GM21367 (cell line): Measurements from ENCODE around the gene RGS9BP.
"Not testable (repeated sequence)": the region's sequence is repeated elsewhere in the genome, so short reads cannot be mapped to it uniquely, and the experiment has no call there.

ENCODE experiments used
- ATAC-seq: cut with Tn5 transposase; IDR thresholded peaks from one replicate; pipeline ENCODE4 v1.9.1; 2021; ENCODE audit not compliant: unreplicated experiment

RGS9BP gene, protein sequence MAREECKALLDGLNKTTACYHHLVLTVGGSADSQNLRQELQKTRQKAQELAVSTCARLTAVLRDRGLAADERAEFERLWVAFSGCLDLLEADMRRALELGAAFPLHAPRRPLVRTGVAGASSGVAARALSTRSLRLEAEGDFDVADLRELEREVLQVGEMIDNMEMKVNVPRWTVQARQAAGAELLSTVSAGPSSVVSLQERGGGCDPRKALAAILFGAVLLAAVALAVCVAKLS

DNA sequence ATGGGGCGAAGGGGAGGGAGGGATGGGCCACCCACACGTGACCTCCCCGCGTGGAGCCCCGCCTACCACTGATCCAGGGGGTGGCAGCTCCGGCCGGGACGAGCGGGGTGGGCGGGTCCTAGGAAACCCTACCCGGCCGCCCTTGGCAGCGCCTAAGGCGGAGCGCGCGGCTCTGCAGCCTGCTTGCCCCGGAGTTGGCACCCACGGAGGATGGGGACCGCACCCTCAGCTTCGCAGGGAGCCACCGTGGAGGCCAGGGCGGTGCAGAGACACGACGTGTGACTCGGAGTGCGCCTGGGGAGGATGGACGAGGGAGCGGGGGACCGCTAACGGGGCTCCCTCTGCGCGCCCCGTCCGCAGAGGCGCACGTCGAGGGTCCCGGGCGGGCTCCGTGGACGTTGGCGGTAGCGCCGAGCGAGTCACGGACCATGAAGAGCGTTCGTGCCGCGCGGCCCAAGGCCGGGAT is at the start of gene RGS9BP:
Gene RGS9BP (plus strand): TSS at position 129 of the 466 bp plus-strand sequence. CDS start 416 bp downstream, outside the sequence.
- no peak for ATAC-seq

DNA sequence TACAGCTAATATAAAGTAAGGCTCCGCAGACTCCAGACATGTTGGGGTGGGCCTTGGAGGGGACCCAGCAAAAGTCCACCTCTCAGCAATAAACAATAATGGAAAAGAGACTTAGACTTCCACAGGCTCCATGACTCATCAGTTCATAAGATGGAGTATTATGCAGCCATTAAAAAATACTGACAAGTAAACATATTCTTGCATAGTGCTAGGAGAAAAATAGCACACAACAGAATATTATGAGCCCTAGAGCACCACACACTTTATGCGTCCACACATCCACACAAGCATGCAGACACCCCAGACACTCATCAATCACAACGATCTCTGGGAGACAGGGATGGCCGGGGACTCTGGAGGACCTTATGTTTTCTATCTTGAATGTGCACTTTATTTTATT is 48.7 kb upstream of the RGS9BP start:
- no peak for ATAC-seq

DNA sequence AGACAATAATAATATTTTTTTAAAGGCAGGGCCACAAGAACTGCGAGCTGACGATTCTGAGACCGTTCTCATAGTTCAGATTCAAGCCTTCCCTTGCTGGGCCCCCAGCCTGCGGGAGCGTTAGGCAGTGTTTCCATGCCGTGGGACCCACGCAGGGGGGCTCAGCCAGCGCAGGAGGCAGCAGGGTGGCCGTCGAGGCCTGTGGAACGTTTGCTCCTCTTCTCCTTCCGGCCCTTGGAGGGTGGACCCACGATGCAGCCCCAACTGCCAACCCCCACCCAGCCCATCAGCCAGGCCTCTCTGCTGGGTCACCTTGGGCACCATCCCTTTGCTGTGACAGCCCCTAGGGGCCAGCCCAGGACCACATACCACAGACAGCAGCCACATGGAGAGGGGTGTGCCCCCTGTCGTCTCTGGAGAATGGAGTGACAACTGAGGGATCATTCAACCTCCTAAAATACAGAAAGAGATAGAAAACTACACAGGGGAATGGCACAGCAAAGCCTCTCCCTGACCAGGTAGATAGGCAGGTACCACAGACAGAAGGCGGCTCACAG is 47.9 kb upstream of the RGS9BP start:
- ATAC-seq = no peak

DNA sequence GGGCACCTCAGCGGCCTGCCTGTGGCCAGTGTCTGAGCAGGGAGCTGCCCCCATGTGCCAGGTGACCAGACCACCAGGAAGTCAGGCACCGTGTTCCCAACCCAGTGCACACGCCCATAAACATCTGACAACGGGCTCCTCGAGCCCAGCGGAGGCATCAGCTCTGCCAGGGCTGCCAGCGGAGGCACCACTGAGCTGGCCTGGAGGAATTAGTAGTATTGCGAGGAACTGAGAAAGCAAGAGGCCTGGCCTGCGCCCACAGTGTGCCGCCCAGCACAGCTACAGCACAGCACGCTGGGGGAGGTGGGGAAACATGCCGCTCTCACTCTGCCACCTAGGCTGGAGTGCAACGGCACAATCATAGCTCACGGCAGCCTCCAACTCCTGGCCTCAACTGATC is 45.3 kb upstream of the RGS9BP start:
- ATAC-seq = no peak

DNA sequence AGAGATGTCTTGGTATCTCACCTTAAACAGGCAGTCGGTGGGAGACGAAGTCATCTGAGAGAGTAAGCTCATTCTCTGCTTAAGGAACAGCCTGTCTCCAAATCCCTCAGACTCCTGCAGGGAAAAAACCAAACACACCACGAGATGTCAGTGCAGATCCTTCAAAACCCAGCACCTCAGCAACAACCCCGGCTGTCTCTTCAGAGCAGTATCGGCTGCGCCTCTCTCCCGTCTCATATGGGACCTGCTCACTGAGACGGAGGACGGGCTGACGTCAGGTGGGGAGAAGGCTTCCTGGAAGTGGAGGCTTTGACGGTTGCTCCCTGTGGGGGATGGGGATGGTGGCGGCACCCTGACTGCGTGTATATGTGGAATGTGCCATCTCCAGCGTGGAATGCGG is 44.3 kb upstream of the RGS9BP start:
- no peak for ATAC-seq

DNA sequence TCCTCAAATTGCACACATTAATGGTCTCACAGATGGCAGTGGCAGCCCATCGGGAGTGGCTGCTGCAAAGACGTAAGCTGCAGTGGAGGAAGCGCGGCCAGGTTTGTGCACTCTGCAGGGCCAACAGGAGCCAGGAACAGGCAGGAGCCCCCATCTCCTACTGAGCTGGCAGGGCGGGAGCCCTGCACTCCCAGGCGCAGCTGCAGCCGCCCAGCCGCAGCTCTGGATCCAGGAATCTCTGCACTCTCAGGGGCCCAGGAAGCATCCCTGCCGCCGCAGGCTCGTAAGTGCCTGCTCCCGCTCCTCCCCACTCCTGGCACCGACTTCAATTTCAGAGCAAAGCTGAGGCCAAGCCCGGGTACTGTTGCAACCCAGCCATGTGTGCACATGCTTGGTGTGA is 38.2 kb upstream of the RGS9BP start:
- no peak for ATAC-seq

DNA sequence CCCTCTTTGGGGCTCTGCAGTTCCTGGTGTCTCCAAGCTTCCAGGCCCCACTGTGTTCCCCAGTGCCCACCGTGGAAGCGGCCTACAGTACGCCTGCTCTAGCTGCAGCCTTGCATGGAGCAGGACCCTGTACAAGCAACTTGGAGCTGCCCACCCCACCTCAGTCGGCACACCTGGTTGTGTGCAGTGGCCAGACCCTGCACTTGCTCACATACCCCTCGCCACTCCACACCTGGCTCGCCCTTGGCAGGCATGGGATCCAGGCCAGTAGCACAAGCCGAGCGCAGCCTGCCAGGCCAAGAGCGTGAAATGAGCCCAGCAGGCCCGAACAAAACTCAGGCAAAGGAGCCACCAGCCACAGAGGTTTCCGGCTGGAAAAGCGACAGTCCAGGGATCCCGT is 37.0 kb upstream of the RGS9BP start:
- ATAC-seq = no peak

DNA sequence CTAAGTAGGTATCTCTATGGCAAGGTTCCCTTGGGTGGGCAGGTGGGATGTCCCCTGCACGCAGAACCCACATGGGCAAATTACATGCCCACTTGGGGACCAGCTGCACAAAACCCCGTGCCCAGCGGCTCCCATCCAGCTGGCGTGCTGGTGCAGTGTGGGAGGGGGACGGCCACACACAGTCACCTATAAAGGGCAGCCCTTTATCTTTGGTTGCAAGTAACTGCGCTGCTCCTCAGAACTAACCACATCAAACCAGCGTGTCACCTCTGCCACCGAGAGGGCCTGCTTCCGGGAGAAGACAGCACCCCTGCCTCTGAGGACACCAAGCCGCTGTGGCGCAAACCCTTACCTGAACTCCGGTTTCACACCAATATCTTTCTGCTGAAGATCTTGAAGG is 32.9 kb upstream of the RGS9BP start:
- no peak for ATAC-seq

DNA sequence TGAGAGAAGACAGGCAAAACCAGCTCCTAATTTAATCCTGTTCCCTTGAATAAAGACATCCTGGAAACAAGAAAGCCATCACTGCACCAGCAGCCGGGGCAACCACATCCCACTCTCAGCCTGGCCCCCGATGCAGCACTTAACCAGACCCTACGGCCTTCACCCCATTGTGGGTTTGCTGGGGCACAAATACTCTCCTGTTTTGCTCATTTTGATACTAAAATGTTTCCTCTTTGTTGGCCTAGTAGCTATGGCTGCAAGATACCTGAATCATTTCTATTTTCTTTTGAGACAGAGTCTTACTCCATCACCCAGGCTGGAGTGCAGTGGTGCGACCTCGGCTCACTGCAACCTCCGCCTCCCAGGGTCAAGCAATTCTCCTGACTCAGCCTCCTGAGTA is 29.1 kb upstream of the RGS9BP start:
- no peak for ATAC-seq

DNA sequence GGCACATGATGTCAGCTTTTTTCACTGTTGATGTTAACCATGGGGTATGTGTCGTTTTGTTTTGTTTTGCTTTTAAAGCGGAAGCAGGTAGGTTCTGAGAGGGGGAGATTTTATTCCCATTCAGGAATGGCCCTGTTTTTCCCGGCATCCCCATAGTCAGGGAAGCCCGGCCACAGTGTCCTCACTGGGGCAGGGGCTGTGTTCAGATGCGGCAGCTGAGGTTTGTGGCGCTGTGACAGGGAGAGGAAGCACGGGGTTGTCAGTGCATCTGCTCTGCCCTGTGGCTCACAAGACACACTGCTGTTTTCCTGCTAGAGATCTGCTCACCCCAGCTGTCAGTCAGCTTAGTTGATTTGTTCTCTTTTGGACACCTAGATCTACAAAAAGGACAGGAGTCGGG is 28.3 kb upstream of the RGS9BP start:
- no peak for ATAC-seq

DNA sequence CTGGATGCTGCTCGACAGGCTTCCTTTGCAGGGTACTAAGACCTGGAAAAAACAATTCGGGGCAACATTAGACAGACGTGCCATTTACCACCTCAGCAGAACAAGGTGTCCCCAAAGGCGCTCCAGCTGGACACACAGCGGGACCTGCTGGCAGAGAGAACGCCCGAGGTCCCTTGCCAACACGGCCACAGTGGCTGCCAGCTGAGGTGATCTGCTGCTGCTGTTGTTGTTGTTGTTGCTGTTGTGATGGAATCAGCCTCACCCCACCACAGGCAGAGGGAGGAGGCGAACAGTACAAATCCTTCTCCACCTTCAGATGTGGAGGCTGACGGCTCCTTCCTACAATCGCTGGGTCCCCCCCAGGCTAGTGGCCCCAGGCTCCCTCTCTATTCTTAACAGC is 25.9 kb upstream of the RGS9BP start:
- no peak for ATAC-seq

DNA sequence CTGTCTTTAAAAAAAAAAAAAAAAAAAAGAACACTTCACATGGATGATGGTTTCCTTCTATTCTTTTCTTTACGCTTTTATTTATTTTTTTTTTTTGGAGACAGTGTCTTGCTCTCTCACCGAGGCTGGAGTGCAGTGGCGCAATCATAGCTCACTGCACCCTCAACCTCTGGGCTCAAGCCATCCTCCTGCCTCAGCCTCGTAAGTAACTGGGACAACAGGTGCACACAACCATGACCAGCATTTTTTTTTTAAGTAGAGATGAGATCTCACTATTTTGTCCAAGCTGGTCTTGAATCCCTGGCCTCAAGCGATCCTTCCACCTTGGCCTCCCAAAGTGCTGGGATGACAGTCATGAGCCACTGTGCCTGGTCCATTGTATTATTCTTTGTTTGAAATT is 25.0 kb upstream of the RGS9BP start:
- ATAC-seq = no peak

DNA sequence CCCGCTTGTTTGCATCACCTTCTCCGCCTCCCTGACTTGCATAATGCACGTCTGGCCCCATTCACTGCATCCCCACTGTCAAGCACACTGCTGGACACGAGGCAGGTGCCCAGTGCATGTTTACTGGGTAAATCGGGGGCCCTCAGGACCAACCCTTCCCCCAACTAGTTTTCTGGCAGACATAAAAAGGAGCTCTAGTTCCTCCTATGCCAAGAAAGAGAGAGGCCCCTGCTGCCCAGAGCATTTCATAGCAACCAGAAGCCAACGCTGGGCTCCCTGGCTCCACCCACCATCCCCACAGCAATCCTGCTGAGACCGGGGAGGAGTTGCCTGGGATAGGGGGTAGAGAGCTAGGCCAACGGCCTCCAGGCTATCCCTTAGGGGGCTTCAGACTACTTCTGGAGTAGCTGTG is 23.9 kb upstream of the RGS9BP start:
- ATAC-seq = no peak

DNA sequence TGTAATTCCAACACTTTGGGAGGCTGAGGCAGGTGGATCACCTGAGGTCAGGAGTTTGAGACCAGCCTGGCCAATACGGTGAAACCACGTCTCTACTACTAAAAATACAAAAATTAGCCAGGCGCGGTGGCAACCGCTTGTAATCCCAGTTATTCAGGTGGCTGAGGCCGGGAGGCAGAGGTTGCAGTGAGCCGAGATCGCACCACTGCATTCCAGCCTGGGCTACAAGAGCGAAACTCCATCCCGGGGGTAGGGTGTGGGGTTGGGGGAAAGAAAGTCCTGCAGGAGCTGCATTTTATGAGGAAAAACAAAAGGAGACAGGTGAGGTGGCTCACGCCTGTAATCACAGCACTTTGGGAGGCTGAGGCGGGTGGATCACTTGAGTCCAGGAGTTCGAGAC is 23.3 kb upstream of the RGS9BP start:
- ATAC-seq = not testable (repeated sequence)

DNA sequence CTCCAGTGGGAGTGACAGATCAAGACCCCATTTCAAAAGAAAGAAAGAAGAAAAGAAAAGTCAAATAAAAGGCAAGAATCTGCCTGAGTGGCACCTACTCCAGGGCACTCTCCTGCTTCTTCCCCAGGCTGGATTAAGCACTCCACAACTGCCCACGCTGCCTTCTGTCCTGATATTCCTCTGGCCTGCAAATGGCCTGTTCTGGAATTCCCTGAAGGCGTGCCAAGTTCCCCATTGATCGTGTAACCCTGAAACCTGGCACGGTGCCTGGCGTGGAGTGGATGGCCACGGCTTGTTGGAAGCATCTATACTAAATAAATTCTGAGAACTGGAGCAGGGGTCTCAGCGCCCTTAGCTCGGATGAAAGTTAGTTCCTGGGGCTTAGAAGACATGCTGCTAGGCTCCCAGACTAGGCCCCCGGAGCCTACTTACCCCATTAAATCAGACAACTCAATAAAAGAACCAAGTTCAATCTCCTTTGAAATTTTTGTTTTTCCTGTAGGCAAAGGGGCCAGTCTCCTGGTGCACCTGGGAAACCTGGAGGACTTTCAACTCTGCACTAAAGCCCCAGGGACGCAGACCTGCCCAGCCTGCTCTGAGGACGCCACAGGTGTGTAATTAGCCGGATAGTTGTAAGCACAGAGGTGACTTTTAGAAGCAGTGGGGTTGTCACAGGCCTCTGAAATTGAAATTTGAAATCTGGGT is 22.6 kb upstream of the RGS9BP start:
- no peak for ATAC-seq

DNA sequence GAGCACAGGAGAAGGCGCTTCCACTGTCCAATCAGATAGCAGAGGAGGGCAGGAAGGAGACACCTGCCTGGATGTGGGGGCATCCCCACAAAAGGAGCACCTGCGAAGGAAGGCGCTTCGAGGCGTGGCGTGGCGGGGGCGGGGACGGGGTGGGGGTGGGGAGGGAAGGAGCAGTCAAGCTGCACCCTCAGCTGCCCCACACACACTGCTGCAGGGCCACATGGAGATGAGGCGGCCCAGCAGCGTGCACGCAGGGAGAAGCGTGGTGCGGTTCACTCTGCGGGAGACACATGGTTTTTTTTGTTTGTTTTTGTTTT is 22.1 kb upstream of the RGS9BP start:
- no peak for ATAC-seq

DNA sequence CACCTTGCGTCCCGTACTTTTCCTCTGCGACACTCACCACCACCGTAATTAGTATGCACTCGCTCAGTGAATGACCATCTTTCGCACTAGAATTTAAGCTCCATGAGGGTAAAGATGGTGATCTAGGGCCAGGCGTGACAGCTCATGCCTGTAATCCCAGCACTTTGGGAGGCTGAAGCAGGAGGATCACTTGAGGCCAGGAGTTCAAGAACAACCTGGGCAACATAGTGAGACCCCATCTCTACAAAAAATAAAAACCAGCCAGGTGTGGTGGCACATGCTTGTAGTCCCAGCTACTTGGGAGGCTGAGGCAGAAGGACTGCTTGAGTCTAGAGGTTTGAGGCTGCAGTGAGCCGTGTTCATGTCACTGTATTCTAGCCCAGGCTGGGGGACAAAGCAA is 19.3 kb upstream of the RGS9BP start:
- not testable (repeated sequence) for ATAC-seq

DNA sequence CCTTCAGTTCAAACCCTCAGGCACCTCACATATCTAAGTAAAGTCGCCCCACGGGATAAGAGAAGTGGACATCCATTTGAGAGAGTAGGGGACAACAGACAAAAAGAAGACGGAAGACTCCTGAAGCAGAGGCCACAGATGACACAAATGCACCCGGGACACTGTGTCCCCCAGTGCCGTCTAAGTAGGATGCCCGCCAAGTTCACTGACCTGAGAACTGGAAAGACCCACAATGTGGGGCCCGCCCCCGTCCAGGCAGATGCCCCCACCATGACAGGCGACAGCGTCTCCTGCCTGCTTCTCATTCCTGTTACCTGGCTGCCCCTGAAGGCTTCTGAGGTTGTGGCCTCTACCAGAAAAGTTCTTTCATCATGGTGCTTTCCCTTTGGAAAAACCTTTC is 17.6 kb upstream of the RGS9BP start:
- ATAC-seq = no peak

DNA sequence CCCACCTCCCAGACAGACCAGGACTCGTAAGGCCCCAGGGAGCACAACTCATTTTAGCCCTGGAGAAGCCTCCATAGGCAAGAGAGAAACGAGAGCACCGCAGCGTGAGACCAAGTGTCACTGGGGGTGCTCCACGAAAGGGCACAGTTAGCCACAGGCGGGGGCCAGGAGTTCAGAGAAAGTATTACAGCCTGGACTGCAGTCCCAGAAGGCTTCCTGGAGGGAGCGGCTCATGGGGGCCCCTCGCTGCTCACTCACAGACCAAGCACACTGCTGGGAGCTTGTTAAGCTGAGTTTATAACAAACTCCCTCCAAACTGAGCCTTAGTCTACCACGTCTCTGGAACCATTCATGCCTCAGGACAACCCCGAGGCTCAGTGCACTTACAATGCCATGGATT is 17.1 kb upstream of the RGS9BP start:
- ATAC-seq = no peak

DNA sequence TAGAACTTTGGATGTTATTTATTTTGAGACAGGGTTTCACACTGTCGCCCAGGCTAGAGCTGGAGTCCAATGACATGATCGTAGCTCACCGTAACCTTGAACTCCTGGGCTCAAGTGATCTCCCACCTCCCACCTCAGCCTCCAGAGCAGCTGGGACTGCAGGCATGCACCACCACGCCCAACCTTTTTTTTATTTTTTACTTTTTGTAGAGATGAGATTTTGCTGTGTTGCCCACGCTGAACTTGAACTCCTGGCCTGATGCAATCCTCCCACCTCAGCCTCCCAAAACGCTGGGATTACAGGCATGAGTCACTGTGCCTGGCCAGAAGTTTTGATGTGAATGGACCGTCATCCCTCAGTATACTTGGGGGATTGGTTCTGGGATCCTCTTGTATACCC is 14.3 kb upstream of the RGS9BP start:
- no peak for ATAC-seq

DNA sequence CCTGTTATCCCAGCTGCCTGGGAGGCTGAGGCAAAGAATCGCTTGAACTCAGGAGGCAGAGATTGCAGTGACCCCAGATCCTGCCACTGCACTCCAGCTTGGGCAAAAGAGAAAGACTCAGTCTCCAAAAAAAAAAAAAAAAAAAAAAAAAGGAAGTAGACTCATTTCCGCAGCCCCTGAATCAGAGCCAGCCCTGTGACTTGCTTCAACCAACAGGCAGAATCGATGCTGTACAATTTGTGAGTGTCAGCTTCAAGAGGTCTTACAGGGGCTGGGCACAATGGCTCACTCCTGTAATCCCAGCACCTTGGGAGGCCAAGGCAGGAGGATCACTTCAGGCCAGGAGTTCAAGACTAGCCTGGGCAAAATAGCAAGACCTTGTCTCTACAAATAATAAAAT is 13.5 kb upstream of the RGS9BP start:
- no peak for ATAC-seq

DNA sequence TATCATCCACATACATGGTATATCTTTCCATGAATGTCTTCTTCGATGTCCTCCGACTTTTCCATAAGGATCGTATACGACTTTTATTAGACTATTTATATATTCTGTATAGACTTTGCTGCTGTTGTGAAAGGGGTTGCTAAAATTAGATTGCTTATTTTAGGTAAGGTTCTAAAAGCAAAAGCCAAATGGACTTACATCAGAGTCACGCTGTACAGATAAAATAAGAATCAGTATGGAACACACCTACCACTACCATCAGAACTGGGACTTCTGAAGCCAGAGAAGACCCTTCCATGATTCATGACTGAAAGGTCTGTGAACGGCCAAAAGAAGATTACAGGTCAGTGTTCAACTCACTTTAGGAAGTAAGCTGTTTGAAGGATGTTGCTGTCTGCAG is 9.6 kb upstream of the RGS9BP start:
- no peak for ATAC-seq

DNA sequence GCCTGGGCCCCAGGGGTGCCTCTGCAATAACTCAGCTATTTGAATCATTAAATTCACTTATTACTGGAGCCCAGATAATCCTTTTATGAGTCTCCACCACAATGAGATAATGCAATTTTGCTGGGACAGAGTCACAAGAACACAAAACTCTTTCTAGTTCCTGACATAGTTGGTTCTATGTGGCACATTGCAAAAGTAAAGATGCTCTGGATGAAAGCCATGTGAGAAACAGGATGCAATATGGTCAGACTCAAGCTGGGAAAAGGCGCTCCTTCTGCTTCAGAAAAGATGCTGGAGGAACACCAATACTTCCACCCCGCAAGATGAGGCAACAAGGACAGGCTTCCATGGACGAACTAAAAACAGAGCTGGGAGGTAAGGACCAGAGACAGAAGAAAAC is 6.3 kb upstream of the RGS9BP start:
- no peak for ATAC-seq
